HL-60 (cell line): ENCODE data around the gene COA5.

Source experiments
- GABPA ChIP-seq: IDR thresholded peaks from 2 replicates; pipeline ENCODE4 v1.6.1; 2012; ENCODE audit warnings: low read depth
- POLR2AphosphoS5 ChIP-seq: IDR thresholded peaks from 2 replicates; pipeline ENCODE4 v1.6.1; 2012; ENCODE audit warnings: low read depth
- SPI1 ChIP-seq: IDR thresholded peaks from 2 replicates; pipeline ENCODE4 v1.6.1; 2012; ENCODE audit warnings: low read depth, mild to moderate bottlenecking, borderline replicate concordance
- TF ChIP-seq, protein P1 (sequence below): IDR thresholded peaks from one replicate; pipeline ENCODE4 v1.5.1; 2011; ENCODE audit warnings: low read length, control low read depth, inconsistent platforms; ENCODE audit not compliant: insufficient read depth
- TF ChIP-seq, protein P2 (sequence below): IDR thresholded peaks from 2 replicates; pipeline ENCODE4 v1.6.1; 2012; ENCODE audit warnings: low read depth; ENCODE audit not compliant: insufficient replicate concordance

GRCh38 chr2:98576666-98577312 lies 31.5 kb downstream of the COA5 start:
- TF ChIP-seq, protein P1, sequence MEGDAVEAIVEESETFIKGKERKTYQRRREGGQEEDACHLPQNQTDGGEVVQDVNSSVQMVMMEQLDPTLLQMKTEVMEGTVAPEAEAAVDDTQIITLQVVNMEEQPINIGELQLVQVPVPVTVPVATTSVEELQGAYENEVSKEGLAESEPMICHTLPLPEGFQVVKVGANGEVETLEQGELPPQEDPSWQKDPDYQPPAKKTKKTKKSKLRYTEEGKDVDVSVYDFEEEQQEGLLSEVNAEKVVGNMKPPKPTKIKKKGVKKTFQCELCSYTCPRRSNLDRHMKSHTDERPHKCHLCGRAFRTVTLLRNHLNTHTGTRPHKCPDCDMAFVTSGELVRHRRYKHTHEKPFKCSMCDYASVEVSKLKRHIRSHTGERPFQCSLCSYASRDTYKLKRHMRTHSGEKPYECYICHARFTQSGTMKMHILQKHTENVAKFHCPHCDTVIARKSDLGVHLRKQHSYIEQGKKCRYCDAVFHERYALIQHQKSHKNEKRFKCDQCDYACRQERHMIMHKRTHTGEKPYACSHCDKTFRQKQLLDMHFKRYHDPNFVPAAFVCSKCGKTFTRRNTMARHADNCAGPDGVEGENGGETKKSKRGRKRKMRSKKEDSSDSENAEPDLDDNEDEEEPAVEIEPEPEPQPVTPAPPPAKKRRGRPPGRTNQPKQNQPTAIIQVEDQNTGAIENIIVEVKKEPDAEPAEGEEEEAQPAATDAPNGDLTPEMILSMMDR: no peak
- no peak for TF ChIP-seq SPI1
- no peak for TF ChIP-seq POLR2AphosphoS5
- TF ChIP-seq GABPA: no peak
- TF ChIP-seq, protein P2, sequence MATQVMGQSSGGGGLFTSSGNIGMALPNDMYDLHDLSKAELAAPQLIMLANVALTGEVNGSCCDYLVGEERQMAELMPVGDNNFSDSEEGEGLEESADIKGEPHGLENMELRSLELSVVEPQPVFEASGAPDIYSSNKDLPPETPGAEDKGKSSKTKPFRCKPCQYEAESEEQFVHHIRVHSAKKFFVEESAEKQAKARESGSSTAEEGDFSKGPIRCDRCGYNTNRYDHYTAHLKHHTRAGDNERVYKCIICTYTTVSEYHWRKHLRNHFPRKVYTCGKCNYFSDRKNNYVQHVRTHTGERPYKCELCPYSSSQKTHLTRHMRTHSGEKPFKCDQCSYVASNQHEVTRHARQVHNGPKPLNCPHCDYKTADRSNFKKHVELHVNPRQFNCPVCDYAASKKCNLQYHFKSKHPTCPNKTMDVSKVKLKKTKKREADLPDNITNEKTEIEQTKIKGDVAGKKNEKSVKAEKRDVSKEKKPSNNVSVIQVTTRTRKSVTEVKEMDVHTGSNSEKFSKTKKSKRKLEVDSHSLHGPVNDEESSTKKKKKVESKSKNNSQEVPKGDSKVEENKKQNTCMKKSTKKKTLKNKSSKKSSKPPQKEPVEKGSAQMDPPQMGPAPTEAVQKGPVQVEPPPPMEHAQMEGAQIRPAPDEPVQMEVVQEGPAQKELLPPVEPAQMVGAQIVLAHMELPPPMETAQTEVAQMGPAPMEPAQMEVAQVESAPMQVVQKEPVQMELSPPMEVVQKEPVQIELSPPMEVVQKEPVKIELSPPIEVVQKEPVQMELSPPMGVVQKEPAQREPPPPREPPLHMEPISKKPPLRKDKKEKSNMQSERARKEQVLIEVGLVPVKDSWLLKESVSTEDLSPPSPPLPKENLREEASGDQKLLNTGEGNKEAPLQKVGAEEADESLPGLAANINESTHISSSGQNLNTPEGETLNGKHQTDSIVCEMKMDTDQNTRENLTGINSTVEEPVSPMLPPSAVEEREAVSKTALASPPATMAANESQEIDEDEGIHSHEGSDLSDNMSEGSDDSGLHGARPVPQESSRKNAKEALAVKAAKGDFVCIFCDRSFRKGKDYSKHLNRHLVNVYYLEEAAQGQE: no peak
